ENCODE data around the gene TBC1D22A.

DNA sequence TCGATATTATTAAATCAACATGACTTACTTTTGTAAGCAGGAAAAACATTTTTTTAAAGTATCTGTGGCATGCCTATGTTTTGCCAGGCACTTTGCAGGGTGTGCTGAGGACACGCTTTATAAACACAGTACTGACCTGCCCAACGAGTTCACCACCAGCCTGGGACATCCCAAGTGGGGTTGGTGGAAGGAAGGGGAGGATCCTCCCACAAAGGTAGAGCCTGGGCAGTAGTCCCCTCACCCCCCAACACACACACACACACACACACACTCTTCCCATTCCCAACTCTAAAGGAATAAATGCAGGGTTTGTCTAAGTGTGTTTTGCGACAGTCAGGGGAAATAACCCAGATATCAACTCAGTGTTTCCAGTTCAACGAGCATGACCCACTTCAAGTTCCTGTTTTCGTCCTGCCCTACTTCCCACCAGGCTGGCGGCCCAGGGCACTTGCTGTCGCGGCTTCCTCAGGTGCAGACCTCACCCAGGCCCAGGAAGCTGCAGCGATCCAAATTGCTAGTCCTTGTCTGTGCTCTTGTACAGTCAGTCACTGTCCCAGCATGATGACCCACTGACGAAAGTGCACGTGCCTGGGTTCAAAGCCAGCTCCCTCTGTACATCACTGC lies 27.5 kb upstream of the TBC1D22A start:
- no peak for TF ChIP-seq EP300 (IDR thresholded peaks at IDR 0.05; ENCODE audit: low read depth)
- TF ChIP-seq, protein P1, sequence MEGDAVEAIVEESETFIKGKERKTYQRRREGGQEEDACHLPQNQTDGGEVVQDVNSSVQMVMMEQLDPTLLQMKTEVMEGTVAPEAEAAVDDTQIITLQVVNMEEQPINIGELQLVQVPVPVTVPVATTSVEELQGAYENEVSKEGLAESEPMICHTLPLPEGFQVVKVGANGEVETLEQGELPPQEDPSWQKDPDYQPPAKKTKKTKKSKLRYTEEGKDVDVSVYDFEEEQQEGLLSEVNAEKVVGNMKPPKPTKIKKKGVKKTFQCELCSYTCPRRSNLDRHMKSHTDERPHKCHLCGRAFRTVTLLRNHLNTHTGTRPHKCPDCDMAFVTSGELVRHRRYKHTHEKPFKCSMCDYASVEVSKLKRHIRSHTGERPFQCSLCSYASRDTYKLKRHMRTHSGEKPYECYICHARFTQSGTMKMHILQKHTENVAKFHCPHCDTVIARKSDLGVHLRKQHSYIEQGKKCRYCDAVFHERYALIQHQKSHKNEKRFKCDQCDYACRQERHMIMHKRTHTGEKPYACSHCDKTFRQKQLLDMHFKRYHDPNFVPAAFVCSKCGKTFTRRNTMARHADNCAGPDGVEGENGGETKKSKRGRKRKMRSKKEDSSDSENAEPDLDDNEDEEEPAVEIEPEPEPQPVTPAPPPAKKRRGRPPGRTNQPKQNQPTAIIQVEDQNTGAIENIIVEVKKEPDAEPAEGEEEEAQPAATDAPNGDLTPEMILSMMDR (IDR thresholded peaks at IDR 0.05), result no peak

Measured in transverse colon (tissue), 3 donors.